Cerebellar cortex (tissue), 1 donor: Measurements from ENCODE around the gene SORBS2.
"Not testable (repeated sequence)": the region's sequence is repeated elsewhere in the genome, so short reads cannot be mapped to it uniquely, and the experiment has no call there.

Source experiments
- DNase-seq: peaks from one replicate; pipeline ENCODE4 v3.0.0-alpha.2; 2015; ENCODE audit warnings: low spot score

Gene SORBS2, protein sequence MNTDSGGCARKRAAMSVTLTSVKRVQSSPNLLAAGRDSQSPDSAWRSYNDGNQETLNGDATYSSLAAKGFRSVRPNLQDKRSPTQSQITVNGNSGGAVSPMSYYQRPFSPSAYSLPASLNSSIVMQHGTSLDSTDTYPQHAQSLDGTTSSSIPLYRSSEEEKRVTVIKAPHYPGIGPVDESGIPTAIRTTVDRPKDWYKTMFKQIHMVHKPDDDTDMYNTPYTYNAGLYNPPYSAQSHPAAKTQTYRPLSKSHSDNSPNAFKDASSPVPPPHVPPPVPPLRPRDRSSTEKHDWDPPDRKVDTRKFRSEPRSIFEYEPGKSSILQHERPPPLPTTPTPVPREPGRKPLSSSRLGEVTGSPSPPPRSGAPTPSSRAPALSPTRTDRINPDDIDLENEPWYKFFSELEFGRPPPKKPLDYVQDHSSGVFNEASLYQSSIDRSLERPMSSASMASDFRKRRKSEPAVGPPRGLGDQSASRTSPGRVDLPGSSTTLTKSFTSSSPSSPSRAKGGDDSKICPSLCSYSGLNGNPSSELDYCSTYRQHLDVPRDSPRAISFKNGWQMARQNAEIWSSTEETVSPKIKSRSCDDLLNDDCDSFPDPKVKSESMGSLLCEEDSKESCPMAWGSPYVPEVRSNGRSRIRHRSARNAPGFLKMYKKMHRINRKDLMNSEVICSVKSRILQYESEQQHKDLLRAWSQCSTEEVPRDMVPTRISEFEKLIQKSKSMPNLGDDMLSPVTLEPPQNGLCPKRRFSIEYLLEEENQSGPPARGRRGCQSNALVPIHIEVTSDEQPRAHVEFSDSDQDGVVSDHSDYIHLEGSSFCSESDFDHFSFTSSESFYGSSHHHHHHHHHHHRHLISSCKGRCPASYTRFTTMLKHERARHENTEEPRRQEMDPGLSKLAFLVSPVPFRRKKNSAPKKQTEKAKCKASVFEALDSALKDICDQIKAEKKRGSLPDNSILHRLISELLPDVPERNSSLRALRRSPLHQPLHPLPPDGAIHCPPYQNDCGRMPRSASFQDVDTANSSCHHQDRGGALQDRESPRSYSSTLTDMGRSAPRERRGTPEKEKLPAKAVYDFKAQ (N-terminal part only)

DNA sequence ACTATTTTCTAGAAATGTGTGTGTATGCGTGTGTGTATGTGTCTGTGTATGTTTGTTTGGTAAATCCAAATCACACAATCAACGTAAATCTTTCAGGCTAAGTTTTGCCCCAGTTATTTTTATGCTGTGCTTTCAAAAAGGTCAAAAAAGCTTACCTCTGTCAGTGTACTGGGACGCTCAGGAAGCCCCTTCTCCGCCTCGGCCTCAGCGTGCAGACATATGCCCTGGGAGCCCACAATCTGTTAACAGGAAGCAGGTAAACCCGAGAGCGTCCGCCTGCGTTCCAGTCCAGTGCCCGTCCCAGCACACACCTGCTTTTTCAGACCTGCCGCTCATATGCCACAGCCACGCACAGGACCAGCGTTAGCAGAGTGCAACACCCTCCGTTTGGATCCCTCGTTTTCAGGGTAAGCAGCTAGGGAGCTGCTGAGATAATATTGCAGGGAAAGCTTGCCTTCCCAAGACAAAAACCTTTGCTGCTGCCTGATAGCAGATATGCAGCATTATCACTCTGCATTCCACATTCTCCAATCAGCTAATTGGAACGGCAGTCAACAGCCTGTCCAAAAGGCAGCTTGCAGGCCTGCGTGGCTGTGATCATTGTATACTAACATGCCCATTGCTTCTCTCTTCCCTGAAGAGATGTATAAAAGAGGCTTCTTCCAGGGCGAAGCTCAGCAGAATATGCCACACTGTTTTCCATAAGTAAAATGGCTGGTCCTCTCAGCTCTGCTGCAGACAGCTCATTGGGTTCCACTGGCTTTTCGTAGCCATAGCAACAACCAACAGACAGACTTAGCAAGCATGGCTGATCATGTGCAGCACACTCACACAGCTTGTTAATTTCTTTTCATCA lies at the start of gene SORBS2:
SORBS2 (minus strand) TSS at position 686 of the 856 bp plus-strand sequence. CDS start 121,623 bp downstream, outside the sequence.
- peak; percentile 92 for DNase-seq

DNA sequence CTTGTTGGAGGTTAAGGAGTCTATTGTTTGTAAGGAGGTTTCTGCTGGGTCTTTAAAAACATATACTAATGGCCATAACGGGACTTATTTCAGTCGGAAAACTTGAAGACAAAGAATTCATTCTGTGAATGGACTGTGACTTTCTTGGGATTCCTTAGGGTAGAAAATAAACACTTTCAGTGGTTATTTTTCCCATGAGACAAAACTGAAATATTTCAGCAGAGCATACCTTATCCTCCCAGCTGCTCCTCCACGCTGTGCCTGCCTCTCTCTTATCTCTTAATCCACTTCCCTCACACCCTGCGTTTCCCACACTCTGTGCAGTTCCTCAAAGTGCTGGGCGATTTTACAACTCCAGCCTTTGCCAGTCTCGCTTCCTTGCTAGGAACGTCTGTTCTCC lies 47.1 kb upstream of the SORBS2 start:
- no peak for DNase-seq

DNA sequence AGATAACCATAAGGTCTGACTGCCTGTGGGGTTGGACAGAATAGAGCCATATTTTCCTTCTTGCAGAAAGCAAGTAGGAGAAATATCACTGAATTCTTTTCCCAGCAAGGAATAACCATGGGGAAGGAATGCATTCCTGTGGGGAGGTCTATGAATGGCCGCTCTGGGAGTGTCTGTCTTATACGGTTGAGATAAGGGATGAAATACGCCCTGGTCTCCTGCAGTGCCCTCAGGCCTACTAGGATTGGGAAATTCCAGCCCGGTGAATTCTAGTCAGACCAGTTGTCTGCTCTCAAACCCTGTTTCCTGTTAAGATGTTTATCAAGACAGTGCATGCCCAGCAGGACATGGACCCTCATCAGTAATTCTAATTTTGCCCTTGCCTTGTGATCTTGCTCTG lies 45.6 kb upstream of the SORBS2 start:
- not testable (repeated sequence) for DNase-seq

DNA sequence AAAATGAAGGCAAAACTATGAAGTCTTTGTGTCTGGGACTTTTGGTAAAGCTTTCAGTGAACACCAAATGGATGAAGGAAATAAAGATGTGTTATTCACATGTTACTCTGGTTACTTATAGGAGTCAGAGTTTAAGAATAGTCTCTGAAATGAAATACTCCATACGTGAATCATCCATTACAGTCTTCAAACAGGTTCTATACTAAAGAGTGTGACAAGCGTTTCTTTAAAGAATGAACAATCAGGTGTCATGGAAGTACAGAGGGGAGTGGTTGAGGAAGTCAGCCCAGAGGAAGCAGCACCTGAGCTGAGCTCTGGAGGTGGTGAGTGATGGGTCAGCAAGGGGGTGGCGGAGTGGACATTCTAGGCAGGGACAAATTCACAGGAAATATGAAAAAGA lies 41.8 kb upstream of the SORBS2 start:
- DNase-seq = no peak

DNA sequence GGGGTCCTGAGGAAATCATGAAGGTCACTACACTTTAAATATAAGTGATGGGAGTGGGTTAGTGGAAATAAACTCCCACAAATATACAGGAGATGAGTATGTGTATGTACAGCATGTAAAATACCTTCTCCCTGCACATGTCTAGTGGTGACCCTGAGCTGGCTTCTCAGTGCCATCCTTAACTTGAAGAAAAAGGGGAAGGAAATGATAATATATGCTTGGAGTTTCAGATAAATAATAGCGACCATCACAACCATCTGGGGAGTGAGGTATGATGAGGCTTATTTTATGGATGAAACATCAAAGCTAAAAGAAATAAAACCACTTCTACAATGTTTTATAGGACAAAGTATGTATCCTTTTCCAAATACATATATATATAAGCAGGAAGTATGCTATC lies 41.0 kb upstream of the SORBS2 start:
- DNase-seq = no peak

DNA sequence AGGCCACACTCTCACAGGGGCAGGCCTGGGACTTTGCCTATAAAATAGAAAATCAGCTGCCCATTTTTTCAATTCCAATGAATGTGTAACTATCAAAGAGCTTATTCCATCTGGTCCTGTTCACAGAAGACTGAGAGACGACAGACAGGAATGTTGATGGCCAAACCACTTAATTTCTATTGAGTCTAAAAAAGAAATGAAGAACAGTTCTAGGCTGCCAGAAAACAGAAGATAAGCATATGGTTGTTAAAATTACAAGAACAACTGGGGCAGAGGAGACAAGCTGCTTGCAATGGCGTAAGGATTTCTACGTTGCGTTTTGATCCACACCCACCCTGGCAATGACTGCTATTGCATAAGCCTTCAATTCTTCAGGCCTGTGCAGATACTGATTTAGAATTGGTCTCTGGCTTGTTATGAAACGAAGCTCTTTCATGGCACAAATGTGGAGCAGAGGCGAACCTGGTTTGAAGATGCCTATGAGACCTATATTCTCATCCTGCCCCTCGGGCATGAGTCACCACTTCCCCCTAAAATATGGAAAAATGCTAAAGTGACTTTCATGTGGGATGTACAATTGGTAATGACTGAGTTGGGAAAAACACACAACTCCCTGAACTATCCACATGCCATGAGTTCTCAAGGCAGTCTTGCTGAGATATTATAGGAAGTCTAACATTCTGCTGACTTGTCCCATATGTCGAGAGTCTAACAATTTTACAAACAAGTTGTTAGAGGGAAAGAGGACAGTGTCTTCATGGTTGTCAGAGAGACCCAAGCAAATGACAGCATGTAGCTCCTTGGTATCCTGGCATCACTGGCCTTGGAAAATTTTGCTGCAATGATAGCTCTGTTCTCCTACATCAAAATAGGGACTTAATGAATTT lies 37.9 kb upstream of the SORBS2 start:
- DNase-seq = no peak

DNA sequence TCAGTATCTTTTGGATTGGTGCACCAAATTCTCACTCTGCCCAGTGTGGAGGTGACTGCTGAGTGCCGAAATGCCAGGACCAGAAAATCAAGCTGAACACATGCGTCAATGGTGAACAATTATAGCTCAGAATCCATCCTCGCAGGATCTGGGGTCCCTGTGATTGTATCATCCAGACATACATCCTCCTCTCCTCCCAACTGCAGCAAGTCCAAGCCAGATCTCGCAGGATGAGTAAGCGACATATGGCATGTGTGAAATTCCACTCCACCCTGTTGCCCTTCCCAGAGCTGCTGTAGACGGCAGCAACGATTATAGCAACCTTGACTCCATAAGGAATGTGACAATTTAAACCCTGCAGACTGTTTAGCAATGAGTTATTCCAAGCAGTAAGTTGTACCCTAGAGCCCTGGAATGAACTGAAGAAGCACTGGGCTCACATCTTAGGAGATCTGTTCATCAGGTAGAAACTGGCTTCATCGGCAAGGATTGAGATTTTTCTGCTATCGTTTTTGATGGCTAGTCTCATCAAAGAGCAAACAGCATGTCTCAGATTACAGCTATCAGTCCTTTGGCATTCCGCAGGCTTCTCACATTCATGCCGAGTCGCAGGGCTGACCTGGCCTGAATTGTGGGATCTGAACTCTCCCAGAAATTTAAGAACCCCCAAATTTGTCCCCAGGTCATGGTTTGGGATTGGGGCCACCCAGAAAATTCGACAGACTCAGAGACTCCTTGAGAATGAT lies 35.5 kb upstream of the SORBS2 start:
- DNase-seq = no peak

DNA sequence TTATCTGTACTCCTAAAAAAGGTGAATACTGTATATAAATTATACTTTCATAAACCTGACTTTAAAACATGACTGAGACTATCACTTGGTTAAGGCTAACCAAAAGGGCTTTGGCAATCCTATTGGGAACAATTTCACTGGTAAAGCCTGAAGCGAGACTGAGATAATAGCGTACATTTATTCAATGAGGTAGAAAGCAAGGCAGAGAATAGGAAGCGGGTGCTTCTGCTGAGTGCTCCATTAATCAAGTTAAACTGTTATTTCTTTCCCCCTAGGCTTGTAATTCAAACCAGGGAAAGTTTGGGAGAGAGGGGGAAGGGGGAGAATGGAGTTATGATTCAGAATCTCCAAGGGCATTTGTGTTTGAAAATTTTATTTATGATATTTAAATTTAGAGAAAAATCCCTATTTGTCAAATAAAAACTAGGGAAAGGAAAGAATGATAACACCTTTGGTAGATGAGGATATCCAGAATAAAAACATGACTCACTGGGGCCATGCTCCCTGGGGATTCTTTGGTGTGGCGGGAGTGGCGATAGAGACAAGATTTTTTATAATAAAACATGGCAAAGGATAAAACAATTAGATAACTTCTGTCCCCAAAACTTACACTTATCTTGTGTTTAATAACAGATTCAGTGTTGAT lies 34.6 kb upstream of the SORBS2 start:
- DNase-seq = no peak

DNA sequence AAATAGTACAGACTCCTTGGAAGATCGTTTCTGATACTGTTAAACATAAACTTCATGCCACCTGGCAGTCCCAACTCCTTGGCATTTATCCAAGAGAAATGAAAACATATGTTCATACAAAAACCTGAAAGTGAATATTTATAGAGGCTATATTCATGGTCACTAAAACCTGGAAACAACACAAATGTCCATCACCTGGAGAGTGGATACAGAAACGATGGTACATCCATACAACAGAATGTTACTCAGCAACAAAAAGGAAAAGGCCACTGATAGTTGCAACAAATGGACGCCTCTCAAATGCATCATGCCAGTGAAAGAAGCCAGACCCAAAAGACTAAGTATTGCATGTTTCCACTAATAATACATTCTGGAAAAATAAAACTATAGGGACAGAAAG lies 34.0 kb upstream of the SORBS2 start:
- no peak for DNase-seq

DNA sequence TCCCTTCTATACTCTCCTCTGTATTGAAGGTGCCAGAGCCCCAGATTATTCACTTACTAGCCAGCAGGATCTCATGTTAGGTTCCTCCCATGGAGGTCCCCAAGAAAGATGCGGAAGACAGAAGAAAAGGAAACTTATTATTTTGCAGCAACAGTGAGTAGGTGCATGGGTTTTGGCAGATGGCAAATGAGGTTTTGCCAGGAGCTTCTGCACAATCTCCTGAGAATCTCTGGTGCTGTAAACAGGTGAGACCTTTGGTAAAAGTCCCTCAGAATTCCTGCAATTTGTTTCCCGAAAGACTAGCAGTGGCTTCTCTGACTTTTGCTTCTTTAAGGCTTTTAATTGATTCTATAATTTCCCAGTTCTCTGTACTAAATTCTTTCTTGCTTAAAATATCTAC lies 29.5 kb upstream of the SORBS2 start:
- DNase-seq = no peak

DNA sequence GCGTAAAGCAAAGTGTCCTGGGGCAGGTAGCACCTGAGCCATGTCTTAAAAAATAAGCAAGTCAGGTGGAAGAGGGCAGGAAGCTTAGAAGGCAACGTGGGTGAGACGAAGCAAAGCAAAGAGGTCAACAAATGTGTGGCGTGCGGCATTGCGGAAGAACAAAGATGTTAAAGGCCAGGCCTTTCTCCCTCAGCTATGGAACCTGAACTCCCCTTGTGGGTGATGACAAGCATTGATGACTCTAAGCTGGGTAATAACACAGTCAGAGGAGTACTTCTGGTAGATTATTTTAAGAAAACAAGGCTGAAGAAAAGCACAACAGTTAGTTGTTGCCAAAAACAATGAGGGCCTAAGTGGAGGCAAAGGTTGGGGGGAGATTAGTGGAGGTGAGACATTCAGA lies 29.0 kb upstream of the SORBS2 start:
- no peak for DNase-seq

DNA sequence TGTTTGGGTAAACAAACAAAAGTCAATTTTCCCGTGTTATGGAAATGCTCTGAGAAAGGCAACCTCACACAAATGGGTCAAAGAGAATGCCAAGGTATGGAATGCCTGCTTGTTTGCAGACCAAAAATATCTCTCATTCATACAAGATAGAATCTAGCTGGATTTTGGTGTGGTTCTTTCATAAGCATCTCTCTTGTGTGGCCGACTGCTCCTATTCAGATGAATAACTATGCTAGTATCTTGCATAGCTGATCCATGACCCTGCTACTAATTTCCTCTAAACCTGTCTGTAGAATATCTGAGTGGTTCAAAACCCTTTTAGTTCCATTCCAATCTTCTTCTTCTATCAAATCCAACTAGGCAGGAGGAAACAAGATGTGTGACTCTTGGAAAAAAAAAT lies 28.2 kb upstream of the SORBS2 start:
- DNase-seq = no peak

DNA sequence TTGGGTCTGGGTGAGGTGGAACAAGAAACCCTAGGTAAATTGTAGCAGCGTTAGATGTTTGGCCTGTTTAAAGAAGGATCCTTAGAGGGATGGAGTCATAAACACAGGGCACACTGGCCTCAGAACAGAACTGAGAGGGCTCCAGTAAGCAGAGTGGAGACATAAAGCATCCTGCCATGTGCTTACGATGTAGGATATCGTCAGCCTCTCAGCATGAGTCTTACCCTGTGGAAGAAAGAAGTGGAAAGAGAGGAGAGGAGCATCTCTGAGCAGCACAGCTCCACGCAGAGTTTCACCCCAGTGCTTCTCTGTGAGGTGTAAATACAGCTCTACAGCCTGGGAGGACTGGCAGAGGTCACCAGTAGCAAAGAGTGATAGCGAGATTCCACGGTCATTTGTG lies 27.8 kb upstream of the SORBS2 start:
- DNase-seq = peak; percentile 46

DNA sequence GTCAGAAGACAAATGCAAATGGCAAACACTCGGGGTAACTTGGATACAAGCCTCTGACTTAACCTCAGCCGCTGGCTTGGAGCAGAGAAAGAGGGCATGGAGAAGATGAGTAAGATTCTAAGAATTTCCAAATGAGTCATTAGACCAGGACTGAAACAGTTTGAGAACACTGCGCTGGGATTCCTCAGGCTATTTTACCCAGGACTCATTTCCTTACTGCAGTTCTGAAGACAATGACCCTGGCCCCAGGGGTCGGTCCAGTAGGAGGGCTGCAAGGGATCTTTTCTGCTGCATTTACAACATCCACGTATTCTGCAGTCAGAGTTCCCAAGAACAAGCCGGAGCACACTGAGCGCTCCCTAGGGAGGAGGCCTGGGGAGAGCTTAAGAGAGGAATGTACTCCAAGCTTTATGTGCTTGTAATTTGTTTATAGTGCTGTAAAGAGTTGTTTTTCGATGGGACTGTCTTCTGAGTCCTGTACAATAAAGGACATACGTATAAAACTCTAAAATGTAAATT lies 27.3 kb upstream of the SORBS2 start:
- DNase-seq = peak; percentile 88

DNA sequence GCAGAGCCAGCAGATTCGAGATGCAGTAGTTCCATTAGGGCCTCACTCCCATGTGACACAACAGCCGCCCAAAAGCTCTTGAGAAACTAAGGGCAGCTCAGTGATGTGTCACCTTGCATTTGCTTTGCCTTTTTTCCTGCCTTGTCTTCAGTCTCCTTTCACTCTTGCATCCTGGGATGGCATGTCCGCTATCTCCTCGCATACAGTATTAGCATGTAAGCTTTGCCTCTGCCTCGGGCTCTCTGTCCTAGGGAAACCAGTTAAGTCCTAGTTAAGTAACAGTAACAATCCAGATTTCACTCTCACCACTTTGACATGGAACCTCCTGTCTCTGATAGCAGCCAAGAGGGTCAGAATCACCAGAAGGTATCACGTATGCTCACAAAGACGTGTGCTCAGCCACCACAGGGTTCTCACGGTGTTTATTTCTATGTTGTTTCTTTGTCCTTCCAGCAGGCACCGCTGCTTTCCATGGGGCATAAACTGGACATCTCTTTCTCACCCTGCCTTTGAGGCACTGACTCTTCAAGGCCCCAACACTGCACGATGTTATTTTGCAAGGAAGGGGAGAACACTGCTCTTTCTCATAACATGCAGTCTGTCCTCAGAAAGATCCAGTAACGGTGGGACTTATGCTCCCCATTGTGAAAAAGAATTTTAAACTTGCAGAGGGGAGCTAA lies 26.7 kb upstream of the SORBS2 start:
- no peak for DNase-seq

DNA sequence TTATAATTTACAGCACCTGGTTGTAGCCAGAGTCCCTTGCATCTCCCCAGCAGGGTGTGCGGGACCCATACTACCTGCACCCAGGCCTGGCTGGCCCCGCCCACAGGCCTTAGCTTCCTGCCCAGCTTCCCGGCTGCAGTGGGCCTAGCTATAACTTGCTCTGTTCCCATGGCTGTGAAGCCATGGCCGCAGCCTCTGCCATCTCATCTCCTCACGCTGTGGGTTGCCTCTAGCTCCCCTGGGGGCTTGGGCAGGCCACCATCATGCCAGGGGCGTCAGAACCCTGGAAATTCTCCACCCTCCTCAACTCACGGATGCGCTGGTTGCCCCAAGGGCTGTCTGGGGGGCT lies 26.1 kb upstream of the SORBS2 start:
- DNase-seq = no peak

DNA sequence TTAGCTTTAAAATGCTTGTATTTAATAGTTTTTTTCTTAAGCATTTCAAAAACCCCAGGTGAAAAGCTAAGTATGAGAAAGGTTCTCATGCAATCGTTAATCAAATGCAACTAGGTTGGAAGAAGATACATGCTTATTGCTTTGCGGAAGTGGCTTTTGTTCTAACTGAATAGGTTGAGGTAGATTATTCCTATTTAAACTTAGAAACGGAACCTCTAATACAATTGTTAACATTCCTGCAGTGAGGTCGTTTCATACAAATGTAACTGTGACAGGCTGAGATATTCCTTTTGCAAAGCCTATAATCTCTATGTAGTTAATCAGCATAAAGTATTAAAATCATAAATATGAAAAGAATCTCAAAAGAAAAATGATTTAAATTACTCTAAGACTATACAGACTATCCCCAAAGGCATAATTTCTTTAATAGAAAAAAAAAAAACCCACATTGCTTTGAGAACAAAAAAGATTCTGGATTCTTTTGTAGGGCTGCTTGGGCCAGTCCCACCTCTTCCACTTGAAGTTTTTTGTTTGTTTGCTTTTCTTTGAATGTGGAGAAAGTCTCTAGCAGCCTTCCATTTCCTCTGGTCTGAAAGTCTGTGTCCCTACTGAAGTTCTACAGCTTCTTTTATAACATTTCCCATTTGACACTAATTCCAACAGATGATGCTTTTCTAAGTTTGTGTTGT lies 25.6 kb upstream of the SORBS2 start:
- no peak for DNase-seq
